Mammary epithelial cell (primary cell): ENCODE data around the gene NFYA.

Experiments
- CTCF ChIP-seq, 2 donors: IDR thresholded peaks in 1 of 2; conservative IDR thresholded peaks in 1 of 2; 2 replicates each; pipeline ENCODE4 v1.5.1; 2011 to 2012; ENCODE audit warnings: inconsistent platforms in 2 of 2, low read length in 2 of 2, mild to moderate bottlenecking in 2 of 2, control low read depth in 1 of 2, low read depth in 1 of 2; ENCODE audit not compliant: insufficient read depth in 1 of 2; ENCODE audit errors: extremely low read depth in 1 of 2
- EZH2 ChIP-seq: IDR thresholded peaks from 2 replicates; pipeline ENCODE4 v1.6.1; 2012; ENCODE audit warnings: low read length, inconsistent platforms, borderline replicate concordance

- TF ChIP-seq CTCF (conservative IDR thresholded peaks at IDR 0.05 in 1 of 2, IDR thresholded peaks at IDR 0.05 in 1 of 2; ENCODE audit: extremely low read depth in 1 of 2, insufficient read depth in 1 of 2, low read depth in 1 of 2, low read length in 2 of 2) (no peak), EZH2 (no peak)
These were observed 31.1 kb downstream of the NFYA start for GRCh38 chr6:41103847-41104246.
